K562 (cell line): ENCODE data around the gene PCDH9. TPM values are rescaled to one million over a fixed set of nuclear protein-coding genes. Genes with fewer than 3 reads are reported as not detected.

ENCODE experiments used
- ATAC-seq: fragments of 200-7000 bp; cut with Tn5 transposase; 3 replicates; pipeline ENCODE4 v1.9.1; 2020; ENCODE audit warnings: moderate library complexity
- BruUV-seq: library from RNA; stranded (reverse); fragments of 400-500 nt; replicated peaks from 2 replicates; lab custom pipeline; 2021; lab: Mats Ljungman, UMichigan
- CTCF ChIA-PET: fragments of 300-600 bp; formaldehyde crosslinking; extraction: SDS; loops from one replicate; lab custom pipeline; 2021; ENCODE audit warnings: low intra/inter-chr PET ratio; lab: Yijun Ruan, JAX
- POLR2A ChIA-PET: fragments of 300-600, 350-650 bp; sonication (Branson Sonifier 250); formaldehyde crosslinking; extraction: SDS; loops from one replicate; lab custom pipeline; 2021; ENCODE audit warnings: antibody characterized with exemption, inconsistent platforms; lab: Yijun Ruan, JAX
- DNase-seq, 4 experiments: peaks; one replicate each; pipeline versions ENCODE4 v3.0.0 to v3.0.0-alpha.2; 2011 to 2018; ENCODE audit warnings: low spot score in 3 of 4, mixed read lengths in 3 of 4; ENCODE audit errors: extremely low read depth in 1 of 4
- FAIRE-seq: peaks from 2 replicates; lab custom pipeline; 2011; peaks lifted over from hg19 to GRCh38; lab: Jason Lieb, UNC
- H2AFZ ChIP-seq: 2 replicates; pipeline ENCODE4 v1.6.0; 2011; ENCODE audit warnings: low read depth, low read length, control low read depth, inconsistent platforms
- H3K27ac ChIP-seq: fragments of 200-600 bp; 3 replicates; pipeline ENCODE4 v1.8.0; 2011; ENCODE audit warnings: low read depth, mild to moderate bottlenecking, control low read depth, inconsistent platforms, low read length, moderate library complexity, mixed read lengths; ENCODE audit errors: extremely low read depth
- H3K27me3 ChIP-seq, 2 experiments: fragments of 300-600 bp in 1 of 2; 2 replicates in 1 of 2; 3 replicates in 1 of 2; pipeline versions ENCODE4 v1.6.0 to v1.8.0; 2011; ENCODE audit warnings: inconsistent platforms in 2 of 2, low read length in 2 of 2, mild to moderate bottlenecking in 1 of 2, mixed read lengths in 1 of 2, moderate library complexity in 1 of 2; ENCODE audit not compliant: control insufficient read depth in 2 of 2, insufficient read depth in 2 of 2
- H3K36me3 ChIP-seq: fragments of 300-600 bp; 3 replicates; pipeline ENCODE4 v1.8.0; 2011; ENCODE audit warnings: mild to moderate bottlenecking, low read length, inconsistent platforms; ENCODE audit not compliant: control insufficient read depth, insufficient read depth
- H3K4me1 ChIP-seq, 2 experiments: fragments of 200-600 bp in 1 of 2; replicated peaks in 1 of 2; 2 replicates in 1 of 2; 3 replicates in 1 of 2; pipeline versions ENCODE4 v1.5.1 to v1.8.0; 2011; ENCODE audit warnings: inconsistent platforms in 2 of 2, low read length in 2 of 2, mild to moderate bottlenecking in 1 of 2, mixed read lengths in 1 of 2, moderate library complexity in 1 of 2; ENCODE audit not compliant: control insufficient read depth in 2 of 2, insufficient read depth in 2 of 2
- H3K4me2 ChIP-seq: 2 replicates; pipeline ENCODE4 v1.6.1; 2011; ENCODE audit warnings: low read length, control low read depth, inconsistent platforms, mixed read lengths; ENCODE audit not compliant: insufficient read depth
- H3K4me3 ChIP-seq: fragments of 200-600 bp; sonication (generic), shearing (Covaris generic); 2 replicates; pipeline ENCODE4 v1.5.1; 2016; ENCODE audit warnings: control low read depth, inconsistent platforms
- H3K79me2 ChIP-seq: fragments of 200-600 bp; 3 replicates; pipeline ENCODE4 v1.8.0; 2011; ENCODE audit warnings: low read length, inconsistent platforms; ENCODE audit not compliant: control insufficient read depth, insufficient read depth
- H3K9ac ChIP-seq, 2 experiments: 2 replicates each; pipeline versions ENCODE4 v1.6.0 to v1.6.1; 2011; ENCODE audit warnings: low read depth in 2 of 2, low read length in 2 of 2, control low read depth in 1 of 2, inconsistent platforms in 1 of 2, mild to moderate bottlenecking in 1 of 2, mixed read lengths in 1 of 2; ENCODE audit not compliant: insufficient read depth in 1 of 2
- H3K9me1 ChIP-seq: one replicate; pipeline ENCODE4 v1.6.0; 2011; ENCODE audit warnings: inconsistent platforms, mild to moderate bottlenecking, low read length, moderate library complexity; ENCODE audit not compliant: control insufficient read depth, insufficient read depth
- H3K9me3 ChIP-seq: replicated peaks from 2 replicates; pipeline ENCODE4 v1.5.1; 2011; ENCODE audit warnings: low read depth, low read length, inconsistent platforms; ENCODE audit not compliant: control insufficient read depth, insufficient read depth
- H4K20me1 ChIP-seq: replicated peaks from 2 replicates; pipeline ENCODE4 v1.6.1; 2011; ENCODE audit warnings: low read length, inconsistent platforms, mixed read lengths; ENCODE audit not compliant: control insufficient read depth, insufficient read depth
- HIVEP1 ChIP-seq: fragments of 250-450 bp; sonication (Bioruptor Pico); IDR thresholded peaks from 2 replicates; pipeline ENCODE4 v1.4.0; 2020; ENCODE audit warnings: mild to moderate bottlenecking
- HNRNPUL1 ChIP-seq: fragments of 200-400 bp; formaldehyde crosslinking; IDR thresholded peaks from 2 replicates; pipeline ENCODE4 v1.6.1; 2017; ENCODE audit warnings: low read length
- LARP7 ChIP-seq: fragments of 450-650 bp; IDR thresholded peaks from 2 replicates; pipeline ENCODE4 v1.6.1; 2016
- RBM15 ChIP-seq: fragments of 200-400 bp; formaldehyde crosslinking; IDR thresholded peaks from 2 replicates; pipeline ENCODE4 v1.6.1; 2018; ENCODE audit warnings: mild to moderate bottlenecking, low read length, moderate library complexity; ENCODE audit not compliant: insufficient read depth
- RBM17 ChIP-seq: fragments of 200-400 bp; formaldehyde crosslinking; IDR thresholded peaks from 2 replicates; pipeline ENCODE4 v1.6.1; 2017; ENCODE audit warnings: low read depth, mild to moderate bottlenecking, low read length, borderline replicate concordance
- SMARCE1 ChIP-seq: fragments of 450-650 bp; IDR thresholded peaks from 2 replicates; pipeline ENCODE4 v1.7.1; 2016; ENCODE audit warnings: mild to moderate bottlenecking
- ZNF282 ChIP-seq: sonication (generic); formaldehyde crosslinking; IDR thresholded peaks from 2 replicates; pipeline ENCODE4 v1.8.1; 2023; ENCODE audit warnings: missing genetic modification reagents
- ZNF316 ChIP-seq: fragments of 450-650 bp; IDR thresholded peaks from 2 replicates; pipeline ENCODE4 v1.6.1; 2016
- WGBS: fragments of 100-300 bp; shearing (Covaris generic); methylation state at CpG from one replicate; pipeline ENCODE4 v1.1.6; 2016; ENCODE audit warnings: low coverage, mixed read lengths; ENCODE audit not compliant: insufficient coverage; ENCODE audit errors: missing lambda C conversion rate; 5-methylcytosine and 5-hydroxymethylcytosine counted together
- in situ Hi-C: fragments of 300-500 bp; cut with MboI; formaldehyde crosslinking; loops from 4 replicates; pipeline ENCODE4 v1.15.0; 2018; ENCODE audit warnings: inconsistent platforms, mixed read lengths
- intact Hi-C: fragments of 100-400 bp; cut with micrococcal nuclease; formaldehyde crosslinking; loops from 2 replicates; pipeline ENCODE4 v1.14.2; 2022
- polyA plus RNA-seq, 8 experiments: library from polyadenylated mRNA; depleted of rRNA in 4 of 8; stranded (reverse) in 5 of 8; unstranded in 3 of 8; fragments of >200 nt; fragmentation: Nextera tagmentation in 2 of 8; fragmentation: Illumina TruSeq in 1 of 8; extraction: Ambion mirVana in 2 of 8; extraction: Trizol in 1 of 8; gene quantifications; 2 replicates each; pipeline versions ENCODE4 v1.2.1 to v1.2.3, GENCODE V29; 2011 to 2014; ENCODE audit warnings: inconsistent platforms in 1 of 8, missing spikeins in 1 of 8
- total RNA-seq, 7 experiments: library from RNA; depleted of rRNA in 6 of 7; stranded (reverse); fragments of >200 nt in 6 of 7; fragmentation: Illumina TruSeq in 2 of 7; extraction: Trizol in 2 of 7; gene quantifications; 2 replicates each; pipeline versions ENCODE4 v1.2.1 to v1.2.3, GENCODE V29; 2011 to 2021; ENCODE audit warnings: low replicate concordance in 1 of 7
- TF ChIP-seq, protein P1 (sequence below): conservative IDR thresholded peaks from 2 replicates; pipeline ENCODE4 v1.6.1; 2011; ENCODE audit warnings: low read depth, mild to moderate bottlenecking, low read length; ENCODE audit not compliant: control insufficient read depth
- TF ChIP-seq, protein P2 (sequence below): fragments of 450-650 bp; IDR thresholded peaks from 2 replicates; pipeline ENCODE4 v1.6.1; 2016; ENCODE audit warnings: mild to moderate bottlenecking, moderate library complexity

Gene PCDH9
- total and polyA plus RNA-seq, 9 of the 15 experiments (the other 6 are each of a cell fraction or from before 2014, with no cell fraction given), result 1.1 to 6.7 (median 4.9) TPM

DNA sequence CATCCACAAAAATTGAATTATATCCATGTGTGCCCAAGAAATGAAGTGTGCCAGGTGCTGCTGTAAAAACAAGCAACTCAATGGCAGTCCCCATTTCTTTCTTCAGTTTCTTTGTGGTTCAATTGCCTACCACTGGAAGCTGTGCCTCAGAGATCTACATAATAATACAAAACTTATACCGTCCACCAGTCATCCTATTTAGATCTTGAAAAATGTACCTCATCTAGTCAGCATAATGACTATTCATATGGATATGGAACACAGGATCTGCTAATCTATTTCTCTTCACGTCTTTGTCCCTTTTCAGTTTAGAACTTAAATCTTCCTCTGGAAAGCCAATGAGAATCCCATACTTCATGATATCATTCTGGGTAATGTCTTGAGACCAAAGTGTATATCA lies 648.5 kb downstream of the PCDH9 start (continued):
- no peak for TF ChIP-seq SMARCE1

DNA sequence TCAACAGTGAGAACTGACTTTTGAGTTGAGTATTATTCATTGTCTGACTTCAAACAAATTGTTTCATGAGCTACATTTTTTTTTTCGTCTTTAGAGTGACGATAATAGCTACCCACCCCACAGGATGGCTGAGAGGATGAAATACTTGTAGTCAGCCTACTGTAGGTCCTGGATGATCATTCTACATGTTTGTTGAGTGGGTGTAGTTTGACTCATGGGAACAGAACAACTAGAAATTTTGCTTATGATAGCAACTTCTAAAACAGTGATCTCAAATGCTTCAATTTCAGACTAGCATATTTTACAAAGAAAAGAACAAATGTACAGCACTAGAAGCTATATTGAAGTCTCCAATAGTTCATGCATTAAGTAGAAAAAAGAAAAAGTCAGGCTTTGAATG lies 651.8 kb downstream of the PCDH9 start:
- Histone ChIP-seq H3K4me2 (no peak overlapping the region), H3K36me3 (no peaks in the 10 kb centered on the region), H3K4me1 (no peaks in the 10 kb centered on the region), H4K20me1 (no peaks in the 10 kb centered on the region), H3K27me3 (no peaks in the 10 kb centered on the region), H3K4me3 (no peak overlapping the region), H3K9me1 (no peaks in the 10 kb centered on the region), H3K9me3 (no peaks in the 10 kb centered on the region), H3K9ac (no peak overlapping the region), H2AFZ (no peak overlapping the region), H3K27ac (no peak overlapping the region), H3K79me2 (no peaks in the 10 kb centered on the region)
- ChIA-PET CTCF (no interaction called here), POLR2A (interaction anchor here (1.1 kb wide), 1 partner anchor 12 kb away, joined by 3 read pairs; no protein-coding TSS in a partner anchor)
- 28% methylated on average over 2 of the region's 2 CpGs for WGBS
- BruUV-seq, result no TSS peak
- DNase-seq, result no peak
- ATAC-seq, result no peak
- intact Hi-C loops (no loop called here), in situ Hi-C loops (no loop called here)
- FAIRE-seq, result no peak
- no peak for TF ChIP-seq ZNF282 (CRISPR knock-in tag)
- TF ChIP-seq RBM15, result no peak
- TF ChIP-seq HNRNPUL1, result no peak
- TF ChIP-seq, protein P1, sequence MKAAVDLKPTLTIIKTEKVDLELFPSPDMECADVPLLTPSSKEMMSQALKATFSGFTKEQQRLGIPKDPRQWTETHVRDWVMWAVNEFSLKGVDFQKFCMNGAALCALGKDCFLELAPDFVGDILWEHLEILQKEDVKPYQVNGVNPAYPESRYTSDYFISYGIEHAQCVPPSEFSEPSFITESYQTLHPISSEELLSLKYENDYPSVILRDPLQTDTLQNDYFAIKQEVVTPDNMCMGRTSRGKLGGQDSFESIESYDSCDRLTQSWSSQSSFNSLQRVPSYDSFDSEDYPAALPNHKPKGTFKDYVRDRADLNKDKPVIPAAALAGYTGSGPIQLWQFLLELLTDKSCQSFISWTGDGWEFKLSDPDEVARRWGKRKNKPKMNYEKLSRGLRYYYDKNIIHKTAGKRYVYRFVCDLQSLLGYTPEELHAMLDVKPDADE, result no peak
- no peak for TF ChIP-seq ZNF316
- TF ChIP-seq LARP7, result no peak
- no peak for TF ChIP-seq RBM17
- no peak for TF ChIP-seq HIVEP1 (CRISPR knock-in tag)
- TF ChIP-seq, protein P2, sequence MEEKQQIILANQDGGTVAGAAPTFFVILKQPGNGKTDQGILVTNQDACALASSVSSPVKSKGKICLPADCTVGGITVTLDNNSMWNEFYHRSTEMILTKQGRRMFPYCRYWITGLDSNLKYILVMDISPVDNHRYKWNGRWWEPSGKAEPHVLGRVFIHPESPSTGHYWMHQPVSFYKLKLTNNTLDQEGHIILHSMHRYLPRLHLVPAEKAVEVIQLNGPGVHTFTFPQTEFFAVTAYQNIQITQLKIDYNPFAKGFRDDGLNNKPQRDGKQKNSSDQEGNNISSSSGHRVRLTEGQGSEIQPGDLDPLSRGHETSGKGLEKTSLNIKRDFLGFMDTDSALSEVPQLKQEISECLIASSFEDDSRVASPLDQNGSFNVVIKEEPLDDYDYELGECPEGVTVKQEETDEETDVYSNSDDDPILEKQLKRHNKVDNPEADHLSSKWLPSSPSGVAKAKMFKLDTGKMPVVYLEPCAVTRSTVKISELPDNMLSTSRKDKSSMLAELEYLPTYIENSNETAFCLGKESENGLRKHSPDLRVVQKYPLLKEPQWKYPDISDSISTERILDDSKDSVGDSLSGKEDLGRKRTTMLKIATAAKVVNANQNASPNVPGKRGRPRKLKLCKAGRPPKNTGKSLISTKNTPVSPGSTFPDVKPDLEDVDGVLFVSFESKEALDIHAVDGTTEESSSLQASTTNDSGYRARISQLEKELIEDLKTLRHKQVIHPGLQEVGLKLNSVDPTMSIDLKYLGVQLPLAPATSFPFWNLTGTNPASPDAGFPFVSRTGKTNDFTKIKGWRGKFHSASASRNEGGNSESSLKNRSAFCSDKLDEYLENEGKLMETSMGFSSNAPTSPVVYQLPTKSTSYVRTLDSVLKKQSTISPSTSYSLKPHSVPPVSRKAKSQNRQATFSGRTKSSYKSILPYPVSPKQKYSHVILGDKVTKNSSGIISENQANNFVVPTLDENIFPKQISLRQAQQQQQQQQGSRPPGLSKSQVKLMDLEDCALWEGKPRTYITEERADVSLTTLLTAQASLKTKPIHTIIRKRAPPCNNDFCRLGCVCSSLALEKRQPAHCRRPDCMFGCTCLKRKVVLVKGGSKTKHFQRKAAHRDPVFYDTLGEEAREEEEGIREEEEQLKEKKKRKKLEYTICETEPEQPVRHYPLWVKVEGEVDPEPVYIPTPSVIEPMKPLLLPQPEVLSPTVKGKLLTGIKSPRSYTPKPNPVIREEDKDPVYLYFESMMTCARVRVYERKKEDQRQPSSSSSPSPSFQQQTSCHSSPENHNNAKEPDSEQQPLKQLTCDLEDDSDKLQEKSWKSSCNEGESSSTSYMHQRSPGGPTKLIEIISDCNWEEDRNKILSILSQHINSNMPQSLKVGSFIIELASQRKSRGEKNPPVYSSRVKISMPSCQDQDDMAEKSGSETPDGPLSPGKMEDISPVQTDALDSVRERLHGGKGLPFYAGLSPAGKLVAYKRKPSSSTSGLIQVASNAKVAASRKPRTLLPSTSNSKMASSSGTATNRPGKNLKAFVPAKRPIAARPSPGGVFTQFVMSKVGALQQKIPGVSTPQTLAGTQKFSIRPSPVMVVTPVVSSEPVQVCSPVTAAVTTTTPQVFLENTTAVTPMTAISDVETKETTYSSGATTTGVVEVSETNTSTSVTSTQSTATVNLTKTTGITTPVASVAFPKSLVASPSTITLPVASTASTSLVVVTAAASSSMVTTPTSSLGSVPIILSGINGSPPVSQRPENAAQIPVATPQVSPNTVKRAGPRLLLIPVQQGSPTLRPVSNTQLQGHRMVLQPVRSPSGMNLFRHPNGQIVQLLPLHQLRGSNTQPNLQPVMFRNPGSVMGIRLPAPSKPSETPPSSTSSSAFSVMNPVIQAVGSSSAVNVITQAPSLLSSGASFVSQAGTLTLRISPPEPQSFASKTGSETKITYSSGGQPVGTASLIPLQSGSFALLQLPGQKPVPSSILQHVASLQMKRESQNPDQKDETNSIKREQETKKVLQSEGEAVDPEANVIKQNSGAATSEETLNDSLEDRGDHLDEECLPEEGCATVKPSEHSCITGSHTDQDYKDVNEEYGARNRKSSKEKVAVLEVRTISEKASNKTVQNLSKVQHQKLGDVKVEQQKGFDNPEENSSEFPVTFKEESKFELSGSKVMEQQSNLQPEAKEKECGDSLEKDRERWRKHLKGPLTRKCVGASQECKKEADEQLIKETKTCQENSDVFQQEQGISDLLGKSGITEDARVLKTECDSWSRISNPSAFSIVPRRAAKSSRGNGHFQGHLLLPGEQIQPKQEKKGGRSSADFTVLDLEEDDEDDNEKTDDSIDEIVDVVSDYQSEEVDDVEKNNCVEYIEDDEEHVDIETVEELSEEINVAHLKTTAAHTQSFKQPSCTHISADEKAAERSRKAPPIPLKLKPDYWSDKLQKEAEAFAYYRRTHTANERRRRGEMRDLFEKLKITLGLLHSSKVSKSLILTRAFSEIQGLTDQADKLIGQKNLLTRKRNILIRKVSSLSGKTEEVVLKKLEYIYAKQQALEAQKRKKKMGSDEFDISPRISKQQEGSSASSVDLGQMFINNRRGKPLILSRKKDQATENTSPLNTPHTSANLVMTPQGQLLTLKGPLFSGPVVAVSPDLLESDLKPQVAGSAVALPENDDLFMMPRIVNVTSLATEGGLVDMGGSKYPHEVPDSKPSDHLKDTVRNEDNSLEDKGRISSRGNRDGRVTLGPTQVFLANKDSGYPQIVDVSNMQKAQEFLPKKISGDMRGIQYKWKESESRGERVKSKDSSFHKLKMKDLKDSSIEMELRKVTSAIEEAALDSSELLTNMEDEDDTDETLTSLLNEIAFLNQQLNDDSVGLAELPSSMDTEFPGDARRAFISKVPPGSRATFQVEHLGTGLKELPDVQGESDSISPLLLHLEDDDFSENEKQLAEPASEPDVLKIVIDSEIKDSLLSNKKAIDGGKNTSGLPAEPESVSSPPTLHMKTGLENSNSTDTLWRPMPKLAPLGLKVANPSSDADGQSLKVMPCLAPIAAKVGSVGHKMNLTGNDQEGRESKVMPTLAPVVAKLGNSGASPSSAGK, result no peak
